ENCODE data around the gene DEAF1. TPM values are rescaled to one million over a fixed set of nuclear protein-coding genes. Genes with fewer than 3 reads are reported as not detected.

The DEAF1 gene
- total and polyA plus RNA-seq, 9 donors: 22.7 to 38.9 (median 31.2) TPM

DNA sequence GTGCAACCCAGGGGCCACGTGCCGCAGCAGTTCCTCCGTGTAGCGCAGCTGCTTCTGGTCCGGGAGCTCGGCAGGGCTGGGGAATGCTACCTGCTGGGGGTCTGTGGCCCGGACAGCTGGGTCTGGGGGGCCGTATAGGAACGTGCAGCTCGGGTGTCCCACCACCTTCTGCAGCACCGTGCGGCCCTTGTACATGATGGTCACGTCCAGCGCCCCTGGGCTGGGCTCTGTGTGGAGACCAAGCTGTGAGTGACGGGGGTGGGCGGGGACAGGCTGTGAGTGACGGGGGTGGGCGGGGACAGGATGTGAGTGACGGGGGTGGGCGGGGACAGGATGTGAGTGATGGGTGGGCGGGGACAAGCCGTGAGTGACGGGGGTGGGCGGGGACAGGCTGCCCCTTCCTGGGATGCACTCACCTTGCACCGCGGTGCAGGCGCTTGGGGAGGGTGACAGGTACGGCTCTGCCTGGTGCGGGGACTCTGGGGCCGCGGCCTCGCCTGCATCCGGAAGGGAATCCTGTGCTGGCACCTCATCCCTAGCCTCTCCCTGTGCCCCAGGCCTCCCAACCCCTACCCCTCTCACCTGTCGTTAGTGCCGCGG lies 81.6 kb downstream of the DEAF1 start:
- Histone ChIP-seq H3K36me3 (ENCODE audit: control insufficient read depth, insufficient read depth, low read length) (peaks cover 62% of the 10 kb centered on the region), H3K4me3 (ENCODE audit: low read length) (peak overlapping the region; percentile 91), H3K27ac (ENCODE audit: low read length) (peak overlapping the region; percentile 95), H3K9me3 (replicated peaks; ENCODE audit: control insufficient read depth, low read depth, low read length) (no peaks in the 10 kb centered on the region), H3K27me3 (ENCODE audit: control insufficient read depth, insufficient read depth, low read length) (no peaks in the 10 kb centered on the region), H3K4me1 (ENCODE audit: control insufficient read depth, insufficient read depth, low read length) (peaks cover 47% of the 10 kb centered on the region)
- WGBS (ENCODE audit: insufficient coverage): 54% methylated on average over 27 of the region's 36 CpGs
- no peak for DNase-seq

DNA sequence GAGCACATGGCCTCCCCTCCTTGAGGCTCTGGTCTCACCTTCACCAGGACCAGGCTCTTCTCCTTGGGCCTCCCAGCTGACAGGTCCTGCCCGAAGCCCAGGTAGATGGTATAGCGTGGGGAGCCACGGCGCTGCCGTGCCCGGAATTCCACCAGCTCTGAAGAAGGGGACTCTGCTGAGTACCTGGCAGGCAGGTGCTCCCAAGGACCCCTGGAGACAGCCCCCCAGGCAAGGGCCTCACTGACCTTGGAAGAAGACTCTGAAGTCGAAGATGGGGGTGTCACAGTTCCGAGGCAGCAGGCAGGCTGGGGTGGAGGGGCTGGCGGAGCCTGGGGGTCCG lies 82.1 kb downstream of the DEAF1 start:
- DNase-seq: no peak
- peak overlapping the region; percentile 95 for H3K27ac ChIP-seq (ENCODE audit: low read length)
- H3K9me3 ChIP-seq (replicated peaks; ENCODE audit: control insufficient read depth, low read depth, low read length): no peaks in the 10 kb centered on the region
- no peak overlapping the region for H3K4me3 ChIP-seq (ENCODE audit: low read length)
- 92% methylated on average over 9 of the region's 10 CpGs for WGBS (ENCODE audit: insufficient coverage)
- H3K27me3 ChIP-seq (ENCODE audit: control insufficient read depth, insufficient read depth, low read length): no peaks in the 10 kb centered on the region
- H3K4me1 ChIP-seq (ENCODE audit: control insufficient read depth, insufficient read depth, low read length): peaks cover 47% of the 10 kb centered on the region
- peaks cover 65% of the 10 kb centered on the region for H3K36me3 ChIP-seq (ENCODE audit: control insufficient read depth, insufficient read depth, low read length)

DNA sequence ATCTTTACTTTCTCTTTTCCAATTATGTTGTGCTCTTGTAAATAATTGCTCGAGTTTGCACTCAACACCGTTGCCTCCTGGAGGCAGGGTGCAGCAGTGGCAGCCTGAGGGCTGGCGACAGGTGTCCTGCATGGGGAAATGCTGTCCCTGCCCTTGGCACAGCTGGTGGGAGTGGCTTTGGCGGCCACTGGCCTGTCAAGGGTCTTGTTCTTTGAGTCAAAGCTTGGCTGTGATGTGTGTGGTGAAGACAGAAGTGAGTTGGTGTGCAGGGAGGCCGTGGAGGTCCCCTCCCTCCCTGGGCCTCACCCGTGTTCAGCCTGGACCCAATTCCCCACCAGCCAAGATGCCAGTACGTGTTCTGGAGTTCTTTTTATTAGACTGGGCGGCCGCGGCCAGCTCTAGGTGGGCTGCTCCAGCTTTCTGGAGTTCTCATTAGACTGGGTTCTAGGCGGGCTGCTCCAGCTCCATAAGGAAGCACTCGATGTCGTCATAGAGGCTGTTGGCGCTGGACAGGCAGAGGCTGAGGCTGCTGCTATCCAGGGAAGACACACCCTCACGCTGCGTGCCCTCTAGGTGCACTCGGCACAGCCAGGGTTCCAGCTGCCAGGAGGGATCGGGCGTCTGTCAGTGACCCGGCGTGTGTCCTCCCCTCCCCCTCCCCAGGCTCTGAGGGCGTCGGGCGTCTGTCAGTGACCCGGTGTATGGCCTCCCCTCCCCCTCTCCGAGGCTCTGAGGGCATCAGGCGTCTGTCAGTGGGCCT lies 82.6 kb downstream of the DEAF1 start:
- Histone ChIP-seq H3K4me1 (ENCODE audit: control insufficient read depth, insufficient read depth, low read length) (peaks cover 47% of the 10 kb centered on the region), H3K36me3 (ENCODE audit: control insufficient read depth, insufficient read depth, low read length) (peaks cover 70% of the 10 kb centered on the region), H3K9me3 (replicated peaks; ENCODE audit: control insufficient read depth, low read depth, low read length) (no peaks in the 10 kb centered on the region), H3K27me3 (ENCODE audit: control insufficient read depth, insufficient read depth, low read length) (no peaks in the 10 kb centered on the region), H3K27ac (ENCODE audit: low read length) (peak overlapping the region; percentile 95), H3K4me3 (ENCODE audit: low read length) (no peak overlapping the region)
- WGBS (ENCODE audit: insufficient coverage): 46% methylated on average over 25 of the region's 27 CpGs
- DNase-seq: peak; percentile 83

DNA sequence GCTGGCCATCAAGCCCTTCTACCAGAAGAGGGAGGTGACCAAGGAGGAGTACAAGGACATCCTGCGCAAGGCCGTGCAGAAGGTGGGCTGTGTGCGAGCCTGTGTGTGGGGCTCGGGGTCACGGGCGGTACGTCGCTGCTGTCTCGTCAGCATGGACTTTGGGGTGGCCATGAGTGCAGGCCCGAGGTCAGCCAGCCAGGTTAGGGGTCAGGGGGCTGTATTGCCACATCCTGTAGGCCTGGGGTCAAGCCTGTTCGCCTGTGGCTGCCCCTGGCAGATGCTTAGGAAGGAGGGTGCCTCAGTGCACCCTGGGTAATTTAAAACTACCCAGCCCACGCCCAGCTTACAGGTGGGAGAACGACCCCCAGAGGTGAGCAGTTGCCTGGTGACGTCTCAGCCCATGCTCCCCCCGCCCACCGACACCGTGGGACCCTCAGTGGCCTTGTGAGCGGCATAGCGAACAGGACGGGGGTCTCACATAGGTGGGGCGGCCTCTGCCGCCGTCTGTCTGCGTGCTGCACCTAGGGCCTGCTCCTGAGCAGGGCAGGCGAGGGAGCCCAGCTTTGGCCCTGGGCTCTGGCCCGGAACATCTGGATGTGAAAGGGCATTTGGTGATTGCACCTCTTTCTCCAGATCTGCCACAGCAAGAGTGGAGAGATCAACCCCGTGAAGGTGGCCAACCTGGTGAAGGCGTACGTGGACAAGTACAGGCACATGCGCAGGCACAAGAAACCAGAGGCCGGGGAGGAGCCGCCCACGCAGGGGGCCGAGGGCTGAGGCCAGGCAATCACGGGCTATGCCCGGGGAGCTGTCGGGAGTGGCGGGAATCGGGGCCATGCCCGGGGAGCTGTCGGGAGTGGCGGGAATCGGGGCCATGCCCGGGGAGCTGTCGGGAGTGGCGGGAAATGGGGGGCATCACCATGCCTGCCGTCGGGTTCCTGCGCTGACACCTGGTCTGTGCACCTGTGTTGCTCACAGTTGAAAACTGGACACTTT lies 83.7 kb downstream of the DEAF1 start:
- peak overlapping the region; percentile 95 for H3K27ac ChIP-seq (ENCODE audit: low read length)
- H3K27me3 ChIP-seq (ENCODE audit: control insufficient read depth, insufficient read depth, low read length): no peaks in the 10 kb centered on the region
- no peak for DNase-seq
- peaks cover 45% of the 10 kb centered on the region for H3K4me1 ChIP-seq (ENCODE audit: control insufficient read depth, insufficient read depth, low read length)
- no peak overlapping the region for H3K4me3 ChIP-seq (ENCODE audit: low read length)
- peaks cover 79% of the 10 kb centered on the region for H3K36me3 ChIP-seq (ENCODE audit: control insufficient read depth, insufficient read depth, low read length)
- 89% methylated on average over 38 of the region's 49 CpGs for WGBS (ENCODE audit: insufficient coverage)
- no peaks in the 10 kb centered on the region for H3K9me3 ChIP-seq (replicated peaks; ENCODE audit: control insufficient read depth, low read depth, low read length)

DNA sequence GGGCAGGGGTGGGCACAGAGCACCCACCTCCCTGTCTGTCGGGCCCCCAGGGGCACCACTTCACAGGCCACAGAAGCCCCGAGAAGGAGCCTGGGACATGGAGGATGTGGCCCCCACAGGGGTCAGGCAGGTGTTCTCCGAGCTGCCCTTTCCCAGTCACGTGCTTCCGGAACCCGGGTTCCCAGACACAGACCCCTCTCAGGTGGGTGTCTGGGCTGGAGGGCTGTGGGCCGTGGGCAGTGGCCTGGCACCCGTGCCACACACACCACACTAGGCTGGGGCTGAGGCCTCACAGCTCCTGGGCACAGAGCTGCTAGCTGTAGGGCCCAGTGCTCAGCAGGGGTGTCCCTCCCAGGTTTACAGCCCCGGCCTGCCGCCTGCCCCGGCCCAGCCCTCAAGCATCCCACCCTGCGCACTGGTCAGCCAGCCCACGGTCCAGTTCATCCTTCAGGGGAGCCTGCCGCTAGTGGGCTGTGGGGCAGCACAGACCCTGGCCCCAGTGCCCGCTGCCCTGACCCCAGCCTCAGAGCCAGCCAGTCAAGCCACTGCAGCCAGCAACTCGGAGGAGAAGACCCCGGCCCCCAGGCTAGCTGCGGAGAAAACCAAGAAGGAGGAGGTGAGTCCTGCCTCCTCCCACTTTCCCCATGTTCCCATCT lies 84.7 kb downstream of the DEAF1 start:
- Histone ChIP-seq H3K27me3 (ENCODE audit: control insufficient read depth, insufficient read depth, low read length) (no peaks in the 10 kb centered on the region), H3K27ac (ENCODE audit: low read length) (no peak overlapping the region), H3K4me1 (ENCODE audit: control insufficient read depth, insufficient read depth, low read length) (peaks cover 40% of the 10 kb centered on the region), H3K36me3 (ENCODE audit: control insufficient read depth, insufficient read depth, low read length) (peaks cover 90% of the 10 kb centered on the region), H3K9me3 (replicated peaks; ENCODE audit: control insufficient read depth, low read depth, low read length) (no peaks in the 10 kb centered on the region), H3K4me3 (ENCODE audit: low read length) (no peak overlapping the region)
- DNase-seq: no peak
- 87% methylated on average over 14 of the region's 18 CpGs for WGBS (ENCODE audit: insufficient coverage)

DNA sequence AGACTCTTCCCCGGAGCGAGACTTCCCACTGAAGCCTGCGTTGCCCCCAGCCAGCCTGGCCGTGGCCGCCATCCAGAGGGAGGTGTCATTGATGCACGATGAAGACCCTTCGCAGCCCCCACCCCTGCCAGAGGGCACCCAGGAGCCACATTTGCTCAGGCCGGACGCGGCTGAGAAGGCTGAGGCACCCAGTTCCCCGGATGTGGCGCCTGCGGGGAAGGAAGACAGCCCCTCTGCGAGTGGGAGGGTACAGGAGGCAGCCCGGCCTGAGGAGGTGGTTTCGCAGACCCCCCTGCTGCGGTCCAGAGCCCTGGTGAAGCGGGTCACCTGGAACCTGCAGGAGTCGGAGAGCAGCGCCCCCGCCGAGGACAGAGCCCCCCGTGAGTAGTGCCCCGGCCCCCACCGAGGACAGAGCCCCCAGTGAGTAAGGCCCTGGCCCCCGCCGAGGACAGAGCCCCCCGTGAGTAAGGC lies 85.6 kb downstream of the DEAF1 start:
- DNase-seq: no peak
- no peaks in the 10 kb centered on the region for H3K27me3 ChIP-seq (ENCODE audit: control insufficient read depth, insufficient read depth, low read length)
- WGBS (ENCODE audit: insufficient coverage): 91% methylated on average over 28 of the region's 28 CpGs
- H3K4me3 ChIP-seq (ENCODE audit: low read length): no peak overlapping the region
- no peak overlapping the region for H3K27ac ChIP-seq (ENCODE audit: low read length)
- peaks cover 93% of the 10 kb centered on the region for H3K36me3 ChIP-seq (ENCODE audit: control insufficient read depth, insufficient read depth, low read length)
- peaks cover 31% of the 10 kb centered on the region for H3K4me1 ChIP-seq (ENCODE audit: control insufficient read depth, insufficient read depth, low read length)
- no peaks in the 10 kb centered on the region for H3K9me3 ChIP-seq (replicated peaks; ENCODE audit: control insufficient read depth, low read depth, low read length)

DNA sequence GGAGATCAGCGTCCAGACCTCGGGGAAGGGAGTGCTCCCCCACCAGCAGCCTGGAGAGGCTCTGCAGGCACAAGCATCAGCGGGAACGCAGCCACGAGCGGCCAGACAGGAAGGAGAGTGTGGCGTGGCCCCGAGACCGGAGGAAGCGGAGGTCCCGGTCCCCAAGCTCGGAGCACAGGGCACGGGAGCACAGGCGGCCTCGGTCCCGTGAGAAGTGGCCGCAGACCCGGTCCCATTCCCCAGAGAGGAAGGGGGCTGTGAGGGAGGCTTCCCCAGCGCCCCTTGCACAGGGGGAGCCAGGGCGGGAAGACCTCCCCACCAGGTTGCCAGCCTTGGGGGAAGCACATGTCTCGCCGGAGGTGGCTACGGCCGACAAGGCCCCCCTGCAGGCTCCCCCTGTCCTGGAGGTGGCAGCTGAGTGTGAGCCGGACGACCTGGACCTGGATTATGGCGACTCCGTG lies 86.2 kb downstream of the DEAF1 start:
- Histone ChIP-seq H3K27ac (ENCODE audit: low read length) (no peak overlapping the region), H3K9me3 (replicated peaks; ENCODE audit: control insufficient read depth, low read depth, low read length) (no peaks in the 10 kb centered on the region), H3K4me1 (ENCODE audit: control insufficient read depth, insufficient read depth, low read length) (peaks cover 25% of the 10 kb centered on the region), H3K27me3 (ENCODE audit: control insufficient read depth, insufficient read depth, low read length) (no peaks in the 10 kb centered on the region), H3K36me3 (ENCODE audit: control insufficient read depth, insufficient read depth, low read length) (peaks cover 93% of the 10 kb centered on the region), H3K4me3 (ENCODE audit: low read length) (no peak overlapping the region)
- no peak for DNase-seq
- 73% methylated on average over 25 of the region's 28 CpGs for WGBS (ENCODE audit: insufficient coverage)

DNA sequence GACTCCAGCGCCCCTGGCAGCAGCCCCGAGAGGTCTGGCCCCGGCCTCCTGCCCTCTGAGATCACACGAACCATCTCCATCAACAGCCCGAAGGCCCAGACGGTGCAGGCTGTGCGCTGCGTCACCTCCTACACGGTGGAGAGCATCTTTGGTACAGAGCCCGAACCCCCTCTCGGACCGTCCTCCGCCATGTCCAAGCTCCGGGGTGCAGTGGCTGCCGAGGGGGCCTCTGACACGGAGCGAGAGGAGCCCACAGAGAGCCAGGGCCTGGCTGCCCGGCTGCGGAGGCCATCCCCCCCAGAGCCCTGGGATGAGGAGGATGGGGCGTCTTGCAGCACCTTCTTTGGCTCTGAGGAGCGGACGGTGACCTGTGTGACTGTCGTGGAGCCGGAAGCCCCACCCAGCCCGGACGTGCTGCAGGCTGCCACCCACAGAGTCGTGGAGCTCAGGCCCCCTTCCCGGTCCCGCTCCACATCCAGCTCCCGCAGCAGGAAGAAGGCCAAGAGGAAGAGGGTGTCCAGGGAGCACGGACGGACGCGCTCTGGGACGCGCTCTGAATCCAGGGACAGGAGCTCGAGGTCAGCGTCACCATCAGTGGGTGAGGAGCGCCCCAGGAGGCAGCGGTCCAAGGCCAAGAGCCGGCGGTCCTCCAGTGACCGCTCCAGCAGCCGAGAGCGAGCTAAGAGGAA lies 86.9 kb downstream of the DEAF1 start:
- Histone ChIP-seq H3K36me3 (ENCODE audit: control insufficient read depth, insufficient read depth, low read length) (peaks cover 91% of the 10 kb centered on the region), H3K9me3 (replicated peaks; ENCODE audit: control insufficient read depth, low read depth, low read length) (no peaks in the 10 kb centered on the region), H3K4me1 (ENCODE audit: control insufficient read depth, insufficient read depth, low read length) (peaks cover 19% of the 10 kb centered on the region), H3K4me3 (ENCODE audit: low read length) (no peak overlapping the region), H3K27me3 (ENCODE audit: control insufficient read depth, insufficient read depth, low read length) (no peaks in the 10 kb centered on the region), H3K27ac (ENCODE audit: low read length) (no peak overlapping the region)
- WGBS (ENCODE audit: insufficient coverage): 85% methylated on average over 40 of the region's 45 CpGs
- DNase-seq: no peak

DNA sequence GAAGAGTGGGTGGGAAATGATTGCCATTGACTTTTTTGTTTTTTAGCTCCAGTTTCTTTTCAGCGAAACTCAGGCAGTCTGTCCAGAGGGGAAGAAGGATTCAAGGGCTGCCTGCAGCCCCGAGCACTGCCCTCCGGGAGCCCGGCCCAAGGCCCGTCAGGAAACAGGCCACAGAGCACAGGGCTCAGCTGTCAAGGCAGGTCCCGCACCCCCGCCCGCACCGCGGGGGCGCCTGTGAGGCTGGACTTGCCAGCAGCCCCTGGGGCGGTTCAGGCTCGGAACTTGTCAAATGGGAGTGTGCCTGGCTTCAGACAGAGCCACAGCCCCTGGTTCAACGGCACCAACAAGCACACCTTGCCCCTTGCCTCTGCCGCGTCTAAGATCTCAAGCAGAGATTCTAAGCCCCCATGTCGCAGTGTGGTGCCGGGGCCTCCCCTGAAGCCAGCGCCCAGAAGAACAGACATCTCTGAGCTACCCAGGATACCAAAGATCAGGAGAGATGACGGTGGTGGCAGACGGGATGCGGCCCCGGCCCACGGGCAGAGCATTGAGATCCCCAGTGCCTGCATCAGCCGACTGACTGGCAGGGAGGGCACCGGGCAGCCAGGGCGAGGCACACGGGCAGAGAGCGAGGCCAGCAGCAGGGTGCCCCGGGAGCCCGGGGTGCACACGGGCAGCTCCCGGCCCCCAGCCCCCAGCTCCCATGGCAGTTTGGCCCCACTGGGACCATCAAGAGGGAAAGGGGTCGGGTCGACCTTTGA lies 87.8 kb downstream of the DEAF1 start:
- 91% methylated on average over 33 of the region's 35 CpGs for WGBS (ENCODE audit: insufficient coverage)
- peaks cover 90% of the 10 kb centered on the region for H3K36me3 ChIP-seq (ENCODE audit: control insufficient read depth, insufficient read depth, low read length)
- DNase-seq: no peak
- H3K27me3 ChIP-seq (ENCODE audit: control insufficient read depth, insufficient read depth, low read length): no peaks in the 10 kb centered on the region
- H3K9me3 ChIP-seq (replicated peaks; ENCODE audit: control insufficient read depth, low read depth, low read length): no peaks in the 10 kb centered on the region
- no peak overlapping the region for H3K27ac ChIP-seq (ENCODE audit: low read length)
- H3K4me3 ChIP-seq (ENCODE audit: low read length): no peak overlapping the region
- H3K4me1 ChIP-seq (ENCODE audit: control insufficient read depth, insufficient read depth, low read length): peaks cover 10% of the 10 kb centered on the region

Measured in muscle of leg (tissue), 11 donors.